Spleen (tissue), 7 donors: ENCODE data around the gene NXPE1.

Source experiments
- CTCF ChIP-seq, 11 experiments: fragments of 200-600 bp in 7 of 11; fragments of 450-650 bp in 4 of 11; sonication (generic) in 4 of 11; IDR thresholded peaks in 8 of 11; conservative IDR thresholded peaks in 3 of 11; 1 replicate in 7 of 11; 2 replicates in 4 of 11; pipeline versions ENCODE4 v1.4.0 to v1.8.0; 2016 to 2021; ENCODE audit warnings: antibody characterized with exemption in 11 of 11, inconsistent platforms in 4 of 11, mild to moderate bottlenecking in 1 of 11
- POLR2A ChIP-seq, 3 donors: fragments of 450-650 bp; IDR thresholded peaks; one replicate each; pipeline ENCODE4 v1.5.1; 2017; ENCODE audit warnings: antibody characterized with exemption in 3 of 3, mild to moderate bottlenecking in 1 of 3
- donor health status: DM: no; HTN: no; CAD: no; lungs with moderate emphysema.
- donor health status: DM: no; HTN: no; CAD: no.
- donor health status: DM: no; HTN: no; CAD: no.

- TF ChIP-seq CTCF (IDR thresholded peaks at IDR 0.05 in 8 of 11, conservative IDR thresholded peaks at IDR 0.05 in 3 of 11) = no peak
- no peak for TF ChIP-seq POLR2A (IDR thresholded peaks at IDR 0.05)
These were observed 36.9 kb downstream of the NXPE1 start for GRCh38 chr11:114522818-114523217.
